ENCODE measurements around the gene STX1B. TPM values are rescaled to one million over a fixed set of nuclear protein-coding genes. Genes with fewer than 3 reads are reported as not detected.
A peak's percentile ranks its signal among the peaks of the same experiment; 100 is the strongest.

Gene STX1B
- total RNA-seq, 2 experiments from 2014 or later = 1.1 to 1.8 TPM

- Mint-ChIP-seq H3K4me1 (ENCODE audit: low read depth) (peaks cover 3% of the 10 kb centered on the region), H3K36me3 (ENCODE audit: low read depth) (peaks cover 24% of the 10 kb centered on the region), H3K9me3 (no peaks in the 10 kb centered on the region), H3K27me3 (no peaks in the 10 kb centered on the region), H3K27ac (no peak overlapping the region), H3K4me3 (no peak overlapping the region)
- DNase-seq = no peak
- intact Hi-C loops (cut with micrococcal nuclease) = no loop called here
- TF ChIP-seq CTCF (IDR thresholded peaks at IDR 0.05) = no peak
- ChIA-PET POLR2A (no interaction called here), CTCF (no interaction called here)
- no peak for ATAC-seq
Measured at GRCh38 chr16:30980434-30980833, 30.0 kb downstream of the STX1B start.

GRCh38 chr16:30980023-30980371 is 30.4 kb downstream of the STX1B start:
- no peak overlapping the region for H3K27ac Mint-ChIP-seq

GRCh38 chr16:30979170-30980022 is 31.0 kb downstream of the STX1B start:
- ATAC-seq (no peak), DNase-seq (no peak)
- no peaks in the 10 kb centered on the region for H3K9me3 Mint-ChIP-seq
- H3K4me1 Mint-ChIP-seq (ENCODE audit: low read depth) = peaks cover 3% of the 10 kb centered on the region
- no peaks in the 10 kb centered on the region for H3K27me3 Mint-ChIP-seq
- H3K36me3 Mint-ChIP-seq (ENCODE audit: low read depth) = peaks cover 28% of the 10 kb centered on the region
- ChIA-PET POLR2A (no interaction called here), CTCF (interaction anchor here (1.7 kb wide), 1 partner anchor 12 kb away, joined by 8 read pairs; no protein-coding TSS in a partner anchor)
- no peak overlapping the region for H3K27ac Mint-ChIP-seq
- no peak overlapping the region for H3K4me3 Mint-ChIP-seq
- intact Hi-C loops (cut with micrococcal nuclease) = no loop called here
- TF ChIP-seq CTCF (IDR thresholded peaks at IDR 0.05) = no peak

More at GRCh38 chr16:30980023-30980371, 30.4 kb downstream of the STX1B start:
- DNase-seq = no peak
- H3K36me3 Mint-ChIP-seq (ENCODE audit: low read depth) = peaks cover 24% of the 10 kb centered on the region
- no peak for ATAC-seq
- H3K4me3 Mint-ChIP-seq = no peak overlapping the region
- ChIA-PET POLR2A (no interaction called here), CTCF (no interaction called here)
- intact Hi-C loops (cut with micrococcal nuclease) = no loop called here
- H3K9me3 Mint-ChIP-seq = no peaks in the 10 kb centered on the region
- peaks cover 3% of the 10 kb centered on the region for H3K4me1 Mint-ChIP-seq (ENCODE audit: low read depth)
- TF ChIP-seq CTCF (IDR thresholded peaks at IDR 0.05) = no peak
- no peaks in the 10 kb centered on the region for H3K27me3 Mint-ChIP-seq

GRCh38 chr16:30977502-30977901 is 32.9 kb downstream of the STX1B start:
- Mint-ChIP-seq H3K27ac (peak overlapping the region; percentile 38), H3K36me3 (ENCODE audit: low read depth) (peaks cover 40% of the 10 kb centered on the region), H3K4me3 (no peak overlapping the region), H3K4me1 (ENCODE audit: low read depth) (peaks cover 3% of the 10 kb centered on the region), H3K9me3 (no peaks in the 10 kb centered on the region), H3K27me3 (no peaks in the 10 kb centered on the region)
- DNase-seq (peak; percentile 45), ATAC-seq (peak; percentile 52)
- intact Hi-C loops (cut with micrococcal nuclease) = no loop called here
- POLR2A ChIA-PET = interaction anchor here (1.0 to 1.8 kb wide), 2 partner anchors 10 to 13 kb away, joined by 3 to 5 read pairs; no protein-coding TSS in a partner anchor
- CTCF ChIA-PET = interaction anchor here (0.7 to 1.7 kb wide), 2 partner anchors 10 to 891 kb away, joined by 3 to 8 read pairs; no protein-coding TSS in a partner anchor
- TF ChIP-seq CTCF (IDR thresholded peaks at IDR 0.05) = no peak

GRCh38 chr16:30976486-30976885 is 34.0 kb downstream of the STX1B start:
- H3K9me3 Mint-ChIP-seq = no peaks in the 10 kb centered on the region
- H3K27ac Mint-ChIP-seq = no peak overlapping the region
- TF ChIP-seq CTCF (IDR thresholded peaks at IDR 0.05) = no peak
- DNase-seq = no peak
- intact Hi-C loops (cut with micrococcal nuclease) = no loop called here
- peaks cover 3% of the 10 kb centered on the region for H3K4me1 Mint-ChIP-seq (ENCODE audit: low read depth)
- POLR2A ChIA-PET = interaction anchor here (1.8 kb wide), 1 partner anchor 12 kb away, joined by 5 read pairs; no protein-coding TSS in a partner anchor
- peaks cover 44% of the 10 kb centered on the region for H3K36me3 Mint-ChIP-seq (ENCODE audit: low read depth)
- no peak for ATAC-seq
- H3K4me3 Mint-ChIP-seq = no peak overlapping the region
- CTCF ChIA-PET = interaction anchor here (1.3 kb wide), 1 partner anchor 8 kb away, joined by 3 read pairs; the partner anchor contains the start of gene HSD3B7
- no peaks in the 10 kb centered on the region for H3K27me3 Mint-ChIP-seq

All from activated CD8-positive, alpha-beta T cell treated with anti-CD3 and anti-CD28 coated beads for 36 hours (primary cell).